NCI-H2107 treated with DMSO at 0.1 percent for 48 hours (cell line): ENCODE data around the gene AIG1.
"Not testable (repeated sequence)": the region's sequence is repeated elsewhere in the genome, so short reads cannot be mapped to it uniquely, and the experiment has no call there.

Experiments used
- DNase-seq: peaks from one replicate; lab custom pipeline; 2025; ENCODE audit not compliant: unreplicated experiment; lab: John Stamatoyannopoulos, UW

AIG1 gene

DNA sequence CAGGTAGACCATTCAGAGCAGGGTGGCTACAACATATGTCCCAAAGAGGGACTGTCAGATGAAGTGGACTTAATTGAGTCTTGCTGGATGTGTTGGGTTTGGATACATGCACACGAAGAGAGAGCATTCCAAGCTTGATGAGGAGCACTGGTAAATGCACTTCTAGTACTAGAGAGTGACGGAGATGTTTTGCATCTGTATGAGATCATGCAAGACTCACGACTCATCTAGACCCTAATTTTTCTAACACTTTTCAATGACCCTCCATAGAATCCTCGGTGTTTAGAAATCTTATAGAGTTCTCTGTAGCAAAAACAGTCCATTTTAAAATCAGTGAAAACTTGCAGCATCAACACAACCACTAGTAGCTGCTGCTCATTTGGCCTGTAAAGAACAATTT, 4.8 kb upstream of the AIG1 start:
- no peak for DNase-seq

DNA sequence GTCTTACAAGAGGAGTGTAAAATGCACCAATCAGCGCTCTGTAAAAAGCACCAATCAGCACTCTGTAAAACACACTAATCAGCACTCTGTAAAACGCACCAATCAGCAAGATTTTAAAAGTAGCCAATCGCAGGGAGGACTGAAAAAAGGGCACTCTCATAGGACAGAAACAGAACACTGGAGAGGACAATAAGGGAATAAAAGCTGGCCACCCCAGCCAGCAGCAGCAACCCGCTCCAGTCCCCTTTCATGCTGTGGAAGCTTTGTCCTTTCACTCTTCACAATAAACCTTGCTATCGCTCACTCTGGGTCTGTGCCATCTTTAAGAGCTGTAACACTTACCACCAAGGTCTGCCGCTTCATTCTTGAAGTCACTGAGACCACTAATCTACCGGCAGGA, 1.7 kb upstream of the AIG1 start:
- DNase-seq = peak; percentile 5

- DNase-seq = peak; percentile 42
Measured at GRCh38 chr6:143059663-143060353, 881 bp upstream of the AIG1 start.

- DNase-seq = no peak
Measured at GRCh38 chr6:143060354-143060805, 309 bp upstream of the AIG1 start.

DNA sequence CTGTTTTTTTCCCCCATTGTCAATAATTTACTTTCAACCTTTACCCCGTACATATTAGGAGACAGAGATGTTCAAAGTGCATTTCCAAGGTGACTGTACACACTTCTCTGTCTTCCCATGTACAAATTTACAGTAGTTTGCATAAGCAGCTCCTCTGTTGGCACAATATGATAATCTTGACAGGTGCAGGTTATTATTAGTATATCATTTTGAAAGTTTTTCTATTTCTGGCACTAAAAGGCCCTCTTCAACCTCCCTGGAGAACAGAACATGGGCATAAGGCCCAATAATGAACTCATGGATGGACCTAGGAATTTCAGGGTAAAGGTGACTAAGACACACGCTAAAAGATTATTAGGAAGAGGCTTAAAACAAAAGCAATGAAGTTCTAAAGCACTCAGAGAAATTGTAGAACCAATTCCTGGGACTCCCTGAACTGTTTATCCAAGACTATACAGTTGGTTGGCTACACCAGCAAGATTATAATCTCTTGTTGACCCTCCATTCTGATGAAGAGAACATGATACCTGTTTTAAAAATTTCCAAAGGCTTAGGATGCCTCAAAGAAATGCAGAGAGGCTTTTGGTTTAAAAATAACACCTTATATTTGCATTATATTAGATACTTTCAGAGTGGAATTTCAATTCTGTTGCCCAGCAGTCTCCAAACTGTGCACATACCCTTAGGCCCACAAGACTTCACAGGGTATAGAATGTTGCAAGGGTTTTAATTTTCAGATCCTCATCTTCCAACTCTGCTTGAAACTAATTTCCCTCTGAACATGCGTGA, 1.1 kb downstream of the AIG1 start:
- DNase-seq = no peak

DNA sequence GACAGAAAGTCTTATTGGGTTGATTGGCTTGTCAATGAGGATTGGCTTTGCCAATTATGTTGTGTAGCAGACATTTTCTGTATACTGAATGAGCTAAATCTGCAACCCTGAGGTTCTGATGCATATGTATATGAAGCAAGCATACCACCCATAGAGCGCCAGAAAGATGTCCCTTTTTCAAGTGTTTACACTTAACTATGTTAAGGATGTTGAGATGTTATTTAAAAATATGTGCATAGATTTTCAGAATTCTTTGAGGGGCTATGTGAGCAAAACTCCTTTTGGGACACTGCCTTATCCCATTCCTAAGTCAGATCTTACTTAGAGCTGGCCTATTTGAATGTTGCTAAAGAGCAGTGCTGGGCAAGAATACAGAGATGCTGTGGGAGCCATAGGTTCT, 1.9 kb downstream of the AIG1 start:
- DNase-seq = no peak

GRCh38 chr6:143063631-143064030, 2.9 kb downstream of the AIG1 start:
- no peak for DNase-seq

DNA sequence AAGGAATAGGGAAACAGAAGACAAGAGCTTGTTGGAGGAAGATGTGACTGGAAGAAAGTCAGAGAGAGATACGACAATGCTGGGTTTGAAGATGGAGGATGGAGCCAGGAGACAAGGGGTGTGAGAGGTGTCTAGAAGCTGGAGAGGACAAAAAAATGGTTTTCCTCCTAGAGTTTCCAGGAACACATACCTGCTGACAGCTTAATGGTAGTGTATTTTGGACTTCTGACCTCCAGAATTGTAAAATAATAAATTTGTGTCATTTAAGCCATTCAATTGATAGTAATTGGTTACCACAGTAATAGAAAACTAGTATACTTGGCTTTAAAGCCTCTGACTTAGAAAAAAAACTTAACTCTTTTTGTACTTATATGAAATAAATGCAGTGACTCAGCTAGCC, 3.6 kb downstream of the AIG1 start:
- DNase-seq = no peak

GRCh38 chr6:143064951-143065683, 4.4 kb downstream of the AIG1 start:
- no peak for DNase-seq

- no peak for DNase-seq
Measured at GRCh38 chr6:143068001-143068400, 7.3 kb downstream of the AIG1 start.

DNA sequence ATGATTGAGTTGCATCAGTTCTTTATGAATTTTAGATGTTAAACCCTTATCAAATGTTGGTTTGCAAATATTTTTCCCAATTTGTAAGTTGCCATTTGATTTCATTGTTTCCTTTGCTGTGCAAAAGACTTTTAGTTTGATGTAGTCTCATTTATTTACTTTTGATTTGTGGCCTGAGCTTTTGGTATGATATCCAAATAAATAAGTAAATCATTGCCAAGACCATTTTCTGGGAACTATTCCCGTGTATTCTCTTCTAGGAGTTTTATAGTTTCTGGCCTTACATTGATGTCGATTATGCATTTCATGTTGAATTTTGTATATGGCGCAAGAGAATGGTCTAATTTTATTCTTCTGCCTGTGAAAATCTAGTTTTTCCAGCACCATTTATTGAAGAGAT, 13.4 kb downstream of the AIG1 start:
- no peak for DNase-seq

DNA sequence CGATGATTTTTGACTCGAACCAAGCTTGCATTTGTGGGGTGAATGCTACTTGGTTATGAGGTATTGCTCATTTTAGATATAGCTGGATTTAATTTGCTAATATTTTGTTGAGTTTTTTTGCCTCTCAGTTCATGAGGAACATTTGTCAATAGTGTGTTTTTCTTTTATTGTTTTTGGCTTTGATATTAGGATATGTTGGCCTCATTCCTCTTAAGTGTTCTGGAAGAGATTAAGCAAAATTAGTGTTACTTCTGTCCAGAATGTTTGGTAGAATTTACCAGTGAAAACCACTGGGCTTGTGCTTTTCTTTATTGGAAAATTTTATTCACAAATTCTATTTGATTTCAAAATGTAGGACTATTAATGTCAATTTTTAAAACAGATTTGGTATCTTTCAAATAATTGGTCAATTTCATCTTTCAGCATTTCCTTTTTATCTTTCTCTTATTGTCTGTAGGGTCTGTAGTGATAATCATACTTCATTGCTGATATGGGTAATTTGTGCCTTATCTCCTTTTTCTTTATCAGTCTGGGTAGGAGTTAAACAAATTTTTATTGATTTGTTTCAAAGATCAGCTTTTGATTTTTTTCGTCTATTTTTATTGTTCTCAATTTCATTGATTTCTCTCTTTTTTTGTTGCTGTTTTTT, 14.1 kb downstream of the AIG1 start:
- no peak for DNase-seq

- DNase-seq = no peak
Measured at GRCh38 chr6:143078468-143079324, 18.0 kb downstream of the AIG1 start.

- DNase-seq = no peak
Measured at GRCh38 chr6:143079325-143079640, 18.6 kb downstream of the AIG1 start.

DNA sequence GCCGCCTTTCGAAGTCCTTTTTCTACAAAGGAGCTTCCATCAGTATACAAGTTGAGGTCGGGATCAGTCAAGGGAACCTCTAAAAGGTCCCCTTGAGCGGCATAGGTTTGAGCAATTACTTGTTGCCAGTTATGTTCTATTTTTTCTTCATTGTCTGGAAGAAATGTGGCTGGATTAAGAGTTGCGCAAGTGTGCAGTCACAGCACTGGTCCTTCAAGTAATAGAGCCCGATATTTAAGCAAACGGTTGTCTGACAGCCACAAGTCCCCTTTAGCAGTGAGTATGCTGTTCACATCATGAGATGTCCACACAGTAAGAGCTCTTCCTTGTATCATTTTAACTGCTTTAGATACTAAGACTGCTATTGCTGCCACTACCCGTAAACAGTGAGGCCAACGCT, 21.6 kb downstream of the AIG1 start:
- DNase-seq = not testable (repeated sequence)

DNA sequence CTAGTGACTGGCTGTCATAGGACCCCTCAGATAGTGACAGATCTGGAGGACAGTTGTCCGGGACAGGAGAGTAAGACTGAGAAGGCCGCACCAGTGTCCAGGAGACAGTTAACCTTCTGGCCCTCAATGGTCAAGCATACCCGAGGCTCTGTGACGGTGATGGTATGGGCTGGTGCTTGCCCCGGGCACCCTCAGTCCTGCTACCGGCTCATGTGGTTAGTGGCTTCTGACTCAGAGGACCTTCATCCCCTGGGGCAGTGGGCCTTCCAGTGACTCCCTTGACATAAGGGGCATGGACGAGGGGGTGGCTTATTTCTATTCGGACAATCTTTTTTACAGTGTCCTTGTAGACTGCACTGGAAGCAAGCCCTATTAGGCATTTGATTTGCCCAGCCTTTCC, 23.3 kb downstream of the AIG1 start:
- DNase-seq = not testable (repeated sequence)

DNA sequence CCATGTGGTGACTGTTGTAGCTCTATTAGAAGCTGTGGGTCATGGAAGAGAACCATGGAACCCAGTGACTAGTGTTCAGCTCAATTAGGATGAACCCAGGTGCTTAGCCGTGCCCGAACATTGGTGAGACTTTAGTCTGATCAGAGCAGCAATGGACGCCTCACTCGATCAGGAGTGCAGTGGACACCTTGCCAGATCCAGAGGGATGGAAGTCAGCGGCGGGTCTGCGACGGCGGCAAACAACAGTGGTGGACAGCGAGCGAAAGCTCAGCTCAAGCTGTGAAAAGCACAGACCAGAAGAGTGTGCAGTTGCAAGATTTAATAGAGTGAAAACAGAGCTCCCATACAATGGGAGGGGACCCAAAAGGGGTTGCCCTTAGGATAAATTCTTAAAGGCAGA, 26.6 kb downstream of the AIG1 start:
- DNase-seq = not testable (repeated sequence)

DNA sequence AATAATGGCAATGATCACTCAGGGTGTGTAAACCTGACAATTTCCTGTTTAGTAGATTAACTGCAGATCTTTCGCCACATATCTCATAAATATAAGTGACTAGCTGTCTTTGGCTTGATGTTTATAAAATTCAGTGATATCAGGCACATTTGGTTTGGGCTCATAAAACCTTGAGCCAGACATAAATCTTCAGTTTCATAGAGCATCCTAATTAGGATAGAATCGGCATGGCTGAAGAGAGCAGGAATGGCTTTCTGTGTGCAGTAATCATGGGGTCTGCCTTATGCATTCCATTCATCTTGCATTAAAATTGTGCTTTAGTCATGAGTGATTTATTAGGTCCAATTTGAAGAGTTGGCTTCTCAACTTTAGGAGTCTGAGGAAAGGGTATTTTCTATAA, 27.2 kb downstream of the AIG1 start:
- DNase-seq = no peak

DNA sequence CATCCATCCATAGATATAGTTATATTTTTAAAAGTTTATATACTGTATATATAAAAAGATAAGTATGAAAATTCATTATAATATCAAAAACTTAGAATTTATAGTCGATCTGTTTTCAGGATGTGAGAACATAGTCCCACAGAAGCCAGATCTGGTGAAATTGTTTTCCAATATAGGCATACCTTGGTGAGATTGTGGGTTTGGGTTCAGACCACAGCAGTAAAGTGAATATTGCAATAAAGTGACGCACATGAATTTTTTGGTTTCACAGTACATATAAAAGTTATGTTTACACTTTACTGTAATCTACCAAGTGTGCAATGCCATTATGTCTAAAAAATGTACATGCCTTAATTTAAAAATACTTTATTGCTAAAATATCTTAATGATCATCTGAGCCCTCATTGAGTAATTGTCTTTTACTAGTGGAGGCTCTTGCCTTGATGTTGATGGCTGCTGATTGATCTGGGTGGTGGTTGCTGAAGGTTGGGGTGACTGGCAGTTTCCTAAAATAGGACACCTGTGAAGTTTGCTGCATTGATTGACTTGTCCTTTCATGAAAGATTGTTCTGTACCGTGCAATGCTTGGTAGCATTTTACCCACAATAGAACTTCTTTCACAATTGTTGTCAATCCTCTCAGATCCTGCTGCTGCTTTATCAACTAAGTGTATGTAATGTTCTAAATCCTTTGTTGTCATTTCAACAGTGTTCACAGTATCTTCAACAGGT, 29.8 kb downstream of the AIG1 start:
- no peak for DNase-seq

- no peak for DNase-seq
Measured at GRCh38 chr6:143092768-143093167, 32.1 kb downstream of the AIG1 start.
